Measurements from ENCODE around the gene CACNB4. TPM values are rescaled to one million over a fixed set of nuclear protein-coding genes. Genes with fewer than 3 reads are reported as not detected.

CACNB4 gene
- total and polyA plus RNA-seq, 4 experiments from 2014 or later: 0.47 to 0.64 TPM; not detected in 2

GRCh38 chr2:151931030-151931611 lies 167.7 kb downstream of the CACNB4 start:
- Histone ChIP-seq H3K9me3 (ENCODE audit: control insufficient read depth in 1 of 2, low read length in 2 of 2) (no peaks in the 10 kb centered on the region), H3K4me1 (ENCODE audit: insufficient read depth, low read length) (no peaks in the 10 kb centered on the region), H3K4me3 (ENCODE audit: low read length in 2 of 2) (no peak overlapping the region), H3K36me3 (ENCODE audit: insufficient read depth, low read length) (no peaks in the 10 kb centered on the region), H3K27me3 (ENCODE audit: insufficient read depth, low read length) (no peaks in the 10 kb centered on the region), H3K27ac (ENCODE audit: low read depth, low read length) (no peak overlapping the region)
- CTCF ChIA-PET (ENCODE audit: partially characterized antibody): interaction anchor here (0.9 kb wide), 1 partner anchor 14 kb away, joined by 3 read pairs; no protein-coding TSS in a partner anchor
- Mint-ChIP-seq H3K36me3 (no peaks in the 10 kb centered on the region), H3K4me1 (no peaks in the 10 kb centered on the region), H3K27ac (no peak overlapping the region), H3K9me3 (peaks cover 0 to 2% (median 0%) of the 10 kb centered on the region in 8 donors), H3K4me3 (no peak overlapping the region), H3K27me3 (peaks cover 13 to 20% of the 10 kb centered on the region in 2 donors)
- POLR2A ChIA-PET (ENCODE audit: partially characterized antibody): no interaction called here
- intact Hi-C loops (cut with micrococcal nuclease): no loop called here
- no peak for DNase-seq

DNA sequence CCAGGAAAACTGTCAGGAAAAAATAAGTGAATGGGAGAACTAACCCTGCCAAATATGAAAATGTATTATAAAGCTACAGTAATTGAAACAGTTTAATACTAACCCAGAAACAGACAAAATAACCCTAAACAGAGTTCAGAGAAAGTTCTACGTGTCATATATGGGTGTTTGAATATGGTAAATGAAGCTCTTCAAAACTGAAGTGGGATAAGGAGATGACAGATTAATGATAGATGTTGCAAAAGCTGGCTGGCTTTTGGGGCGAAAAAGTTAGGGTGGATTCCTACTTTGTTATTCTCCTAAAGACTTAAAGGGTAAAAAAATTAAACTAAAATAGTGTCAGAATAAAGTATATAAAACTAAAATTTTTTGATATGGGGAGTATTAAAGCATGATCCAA lies 168.8 kb downstream of the CACNB4 start:
- Mint-ChIP-seq H3K27ac (no peak overlapping the region), H3K4me3 (no peak overlapping the region), H3K36me3 (no peaks in the 10 kb centered on the region), H3K9me3 (peaks cover 0 to 2% (median 0%) of the 10 kb centered on the region in 8 donors), H3K4me1 (no peaks in the 10 kb centered on the region), H3K27me3 (peaks cover 17 to 23% of the 10 kb centered on the region in 2 donors)
- Histone ChIP-seq H3K27me3 (ENCODE audit: insufficient read depth, low read length) (no peaks in the 10 kb centered on the region), H3K27ac (ENCODE audit: low read depth, low read length) (no peak overlapping the region), H3K4me3 (ENCODE audit: low read length in 2 of 2) (no peak overlapping the region), H3K9me3 (ENCODE audit: control insufficient read depth in 1 of 2, low read length in 2 of 2) (no peaks in the 10 kb centered on the region), H3K36me3 (ENCODE audit: insufficient read depth, low read length) (no peaks in the 10 kb centered on the region), H3K4me1 (ENCODE audit: insufficient read depth, low read length) (no peaks in the 10 kb centered on the region)
- no peak for DNase-seq
- intact Hi-C loops (cut with micrococcal nuclease): no loop called here
- ChIA-PET POLR2A (ENCODE audit: partially characterized antibody) (no interaction called here), CTCF (ENCODE audit: partially characterized antibody) (no interaction called here)

GRCh38 chr2:151928380-151928779 lies 170.5 kb downstream of the CACNB4 start:
- intact Hi-C loops (cut with micrococcal nuclease): no loop called here
- Mint-ChIP-seq H3K27me3 (peaks cover 14 to 16% of the 10 kb centered on the region in 2 donors), H3K36me3 (no peaks in the 10 kb centered on the region), H3K4me3 (no peak overlapping the region), H3K4me1 (no peaks in the 10 kb centered on the region), H3K9me3 (no peaks in the 10 kb centered on the region), H3K27ac (no peak overlapping the region)
- no peak for DNase-seq
- ChIA-PET CTCF (ENCODE audit: partially characterized antibody) (interaction anchor here (1.6 kb wide), 1 partner anchor 9 kb away, joined by 3 read pairs; no protein-coding TSS in a partner anchor), POLR2A (ENCODE audit: partially characterized antibody) (no interaction called here)
- no peaks in the 10 kb centered on the region for H3K4me1 ChIP-seq (ENCODE audit: insufficient read depth, low read length)
- H3K36me3 ChIP-seq (ENCODE audit: insufficient read depth, low read length): no peaks in the 10 kb centered on the region
- no peak overlapping the region for H3K27ac ChIP-seq (ENCODE audit: low read depth, low read length)
- H3K27me3 ChIP-seq (ENCODE audit: insufficient read depth, low read length): no peaks in the 10 kb centered on the region
- no peaks in the 10 kb centered on the region for H3K9me3 ChIP-seq (ENCODE audit: control insufficient read depth in 1 of 2, low read length in 2 of 2)
- no peak overlapping the region for H3K4me3 ChIP-seq (ENCODE audit: low read length in 2 of 2)

DNA sequence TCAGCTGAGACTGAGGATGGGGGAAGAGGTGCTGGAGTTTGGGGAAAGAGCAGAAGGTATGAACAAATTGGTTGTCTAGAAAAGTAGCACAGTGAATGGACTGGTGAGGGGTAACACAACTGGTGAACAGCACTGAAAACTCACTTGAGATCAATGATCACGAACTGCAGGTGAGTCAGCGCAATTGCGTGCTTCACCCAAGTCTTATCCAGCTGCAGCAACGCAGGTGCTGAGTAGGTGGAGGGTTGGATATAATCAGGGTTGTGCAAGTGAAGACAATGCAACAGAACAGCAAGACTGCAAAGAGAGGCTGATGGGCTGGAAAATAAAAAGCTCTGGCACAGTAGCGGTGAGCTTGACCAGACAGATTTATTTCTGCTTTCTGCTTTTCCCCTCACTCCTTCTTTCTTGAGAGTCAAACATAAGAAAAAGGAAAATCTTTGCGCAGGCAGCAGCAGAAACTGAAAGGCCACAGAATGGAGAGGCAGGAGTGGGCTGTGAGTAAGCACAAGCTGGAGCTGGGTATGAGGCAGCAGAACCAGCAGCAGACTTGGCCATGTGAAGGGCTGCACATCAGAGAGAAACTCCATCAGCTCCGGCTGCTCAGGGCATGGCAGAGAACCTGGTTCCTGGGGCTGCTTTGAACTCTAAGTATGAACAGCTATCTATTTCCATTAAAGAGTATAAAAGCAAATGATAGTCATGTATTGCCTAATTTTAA lies 171.2 kb downstream of the CACNB4 start:
- Mint-ChIP-seq H3K4me3 (no peak overlapping the region), H3K36me3 (no peaks in the 10 kb centered on the region), H3K9me3 (no peaks in the 10 kb centered on the region), H3K27ac (no peak overlapping the region), H3K27me3 (peaks cover 14 to 16% of the 10 kb centered on the region in 2 donors), H3K4me1 (no peaks in the 10 kb centered on the region)
- no peaks in the 10 kb centered on the region for H3K36me3 ChIP-seq (ENCODE audit: insufficient read depth, low read length)
- no peaks in the 10 kb centered on the region for H3K27me3 ChIP-seq (ENCODE audit: insufficient read depth, low read length)
- ChIA-PET CTCF (ENCODE audit: partially characterized antibody) (interaction anchor here (1.6 kb wide), 1 partner anchor 10 kb away, joined by 3 read pairs; no protein-coding TSS in a partner anchor), POLR2A (ENCODE audit: partially characterized antibody) (no interaction called here)
- H3K9me3 ChIP-seq (ENCODE audit: control insufficient read depth in 1 of 2, low read length in 2 of 2): no peaks in the 10 kb centered on the region
- no peak overlapping the region for H3K27ac ChIP-seq (ENCODE audit: low read depth, low read length)
- DNase-seq: no peak
- no peak overlapping the region for H3K4me3 ChIP-seq (ENCODE audit: low read length in 2 of 2)
- intact Hi-C loops (cut with micrococcal nuclease): no loop called here
- H3K4me1 ChIP-seq (ENCODE audit: insufficient read depth, low read length): no peaks in the 10 kb centered on the region

GRCh38 chr2:151922845-151923666 lies 175.8 kb downstream of the CACNB4 start:
- POLR2A ChIA-PET (ENCODE audit: partially characterized antibody): no interaction called here
- Mint-ChIP-seq H3K36me3 (no peaks in the 10 kb centered on the region), H3K27ac (no peak overlapping the region), H3K4me1 (peaks cover 0 to 4% (median under 1%) of the 10 kb centered on the region in 4 donors), H3K27me3 (peaks cover 13% of the 10 kb centered on the region in 2 donors), H3K9me3 (peaks cover 0 to 3% (median 0%) of the 10 kb centered on the region in 8 donors), H3K4me3 (no peak overlapping the region)
- Histone ChIP-seq H3K4me1 (ENCODE audit: insufficient read depth, low read length) (no peaks in the 10 kb centered on the region), H3K4me3 (ENCODE audit: low read length in 2 of 2) (no peak overlapping the region), H3K9me3 (ENCODE audit: control insufficient read depth in 1 of 2, low read length in 2 of 2) (no peaks in the 10 kb centered on the region), H3K27me3 (ENCODE audit: insufficient read depth, low read length) (no peaks in the 10 kb centered on the region), H3K27ac (ENCODE audit: low read depth, low read length) (no peak overlapping the region), H3K36me3 (ENCODE audit: insufficient read depth, low read length) (no peaks in the 10 kb centered on the region)
- CTCF ChIA-PET (ENCODE audit: partially characterized antibody): no interaction called here
- intact Hi-C loops (cut with micrococcal nuclease): no loop called here
- DNase-seq: no peak

- H3K27me3 ChIP-seq (ENCODE audit: insufficient read depth, low read length): no peaks in the 10 kb centered on the region
- H3K9me3 Mint-ChIP-seq: peaks cover 0 to 3% (median 0%) of the 10 kb centered on the region in 8 donors
- H3K9me3 ChIP-seq (ENCODE audit: control insufficient read depth in 1 of 2, low read length in 2 of 2): no peaks in the 10 kb centered on the region
- no peaks in the 10 kb centered on the region for H3K4me1 ChIP-seq (ENCODE audit: insufficient read depth, low read length)
- H3K27me3 Mint-ChIP-seq: peaks cover 1 to 5% of the 10 kb centered on the region in 2 donors
- intact Hi-C loops (cut with micrococcal nuclease): no loop called here
- H3K4me3 Mint-ChIP-seq: no peak overlapping the region
- H3K36me3 Mint-ChIP-seq: no peaks in the 10 kb centered on the region
- POLR2A ChIA-PET (ENCODE audit: partially characterized antibody): no interaction called here
- H3K4me1 Mint-ChIP-seq: peaks cover 0 to 4% (median under 1%) of the 10 kb centered on the region in 4 donors
- no peak overlapping the region for H3K27ac ChIP-seq (ENCODE audit: low read depth, low read length)
- CTCF ChIA-PET (ENCODE audit: partially characterized antibody): interaction anchor here (1.1 kb wide), 1 partner anchor 82 kb away, joined by 5 read pairs; no protein-coding TSS in a partner anchor
- no peaks in the 10 kb centered on the region for H3K36me3 ChIP-seq (ENCODE audit: insufficient read depth, low read length)
- H3K4me3 ChIP-seq (ENCODE audit: low read length in 2 of 2): no peak overlapping the region
- DNase-seq: no peak
- no peak overlapping the region for H3K27ac Mint-ChIP-seq
Measured at GRCh38 chr2:151919786-151920185, 179.1 kb downstream of the CACNB4 start.

DNA sequence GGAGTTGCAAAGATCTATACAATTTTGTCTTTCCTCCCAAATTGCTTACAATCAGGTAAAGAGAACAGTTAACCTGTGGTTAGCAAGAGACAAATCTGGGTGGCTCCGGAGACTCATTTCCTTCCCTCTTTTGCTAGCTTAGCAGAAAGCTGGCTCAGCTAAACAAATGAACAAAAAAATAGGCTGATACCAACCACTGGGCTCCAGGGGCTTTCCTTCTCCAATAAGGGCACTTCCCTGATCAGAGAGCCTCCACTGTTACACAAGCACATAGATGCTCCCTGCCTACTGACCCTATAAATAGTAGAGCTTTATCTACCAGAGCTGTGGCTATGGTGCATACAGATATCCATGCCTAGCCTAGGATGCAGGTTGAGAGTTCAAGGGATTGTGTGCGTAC lies 180.5 kb downstream of the CACNB4 start:
- Histone ChIP-seq H3K27ac (ENCODE audit: low read depth, low read length) (no peak overlapping the region), H3K9me3 (ENCODE audit: control insufficient read depth in 1 of 2, low read length in 2 of 2) (no peaks in the 10 kb centered on the region), H3K4me3 (ENCODE audit: low read length in 2 of 2) (no peak overlapping the region), H3K27me3 (ENCODE audit: insufficient read depth, low read length) (no peaks in the 10 kb centered on the region), H3K4me1 (ENCODE audit: insufficient read depth, low read length) (no peaks in the 10 kb centered on the region), H3K36me3 (ENCODE audit: insufficient read depth, low read length) (no peaks in the 10 kb centered on the region)
- ChIA-PET CTCF (ENCODE audit: partially characterized antibody) (no interaction called here), POLR2A (ENCODE audit: partially characterized antibody) (no interaction called here)
- Mint-ChIP-seq H3K4me1 (peaks cover 0 to 4% (median under 1%) of the 10 kb centered on the region in 4 donors), H3K27ac (no peak overlapping the region), H3K4me3 (peak overlapping the region in 1 of 8 donors; percentile 25), H3K9me3 (peaks cover 0 to 3% (median 0%) of the 10 kb centered on the region in 8 donors), H3K27me3 (peaks cover 6 to 9% of the 10 kb centered on the region in 2 donors), H3K36me3 (no peaks in the 10 kb centered on the region)
- intact Hi-C loops (cut with micrococcal nuclease): no loop called here
- DNase-seq: no peak
